Nephron progenitor cell (in vitro differentiated cells): ENCODE results near the gene UMPS.
"Not testable (repeated sequence)": the region's sequence is repeated elsewhere in the genome, so short reads cannot be mapped to it uniquely, and the experiment has no call there.

Experiments
- DNase-seq: peaks from one replicate; pipeline ENCODE4 v3.0.0; 2021
- H3K27ac Mint-ChIP-seq: 2 replicates; pipeline ENCODE4 v1.8.0; 2021; ENCODE audit warnings: mild to moderate bottlenecking, moderate library complexity, mixed read lengths
- H3K27me3 Mint-ChIP-seq: 2 replicates; pipeline ENCODE4 v1.8.0; 2021; ENCODE audit warnings: mild to moderate bottlenecking, low read depth, mixed read lengths; ENCODE audit not compliant: poor library complexity
- H3K36me3 Mint-ChIP-seq: 2 replicates; pipeline ENCODE4 v1.8.0; 2021; ENCODE audit warnings: low read depth, mixed read lengths
- H3K4me1 Mint-ChIP-seq: 2 replicates; pipeline ENCODE4 v1.8.0; 2021; ENCODE audit warnings: mixed read lengths
- H3K4me3 Mint-ChIP-seq: 2 replicates; pipeline ENCODE4 v1.8.0; 2021; ENCODE audit warnings: mild to moderate bottlenecking, moderate library complexity, mixed read lengths
- H3K9me3 Mint-ChIP-seq: 2 replicates; pipeline ENCODE4 v1.8.0; 2021; ENCODE audit warnings: mild to moderate bottlenecking, moderate library complexity, mixed read lengths
- CTCF ChIP-seq: fragments of 200-600 bp; sonication (generic); IDR thresholded peaks from 2 replicates; pipeline ENCODE4 v1.5.0; 2021; ENCODE audit warnings: antibody characterized with exemption

Gene UMPS

DNA sequence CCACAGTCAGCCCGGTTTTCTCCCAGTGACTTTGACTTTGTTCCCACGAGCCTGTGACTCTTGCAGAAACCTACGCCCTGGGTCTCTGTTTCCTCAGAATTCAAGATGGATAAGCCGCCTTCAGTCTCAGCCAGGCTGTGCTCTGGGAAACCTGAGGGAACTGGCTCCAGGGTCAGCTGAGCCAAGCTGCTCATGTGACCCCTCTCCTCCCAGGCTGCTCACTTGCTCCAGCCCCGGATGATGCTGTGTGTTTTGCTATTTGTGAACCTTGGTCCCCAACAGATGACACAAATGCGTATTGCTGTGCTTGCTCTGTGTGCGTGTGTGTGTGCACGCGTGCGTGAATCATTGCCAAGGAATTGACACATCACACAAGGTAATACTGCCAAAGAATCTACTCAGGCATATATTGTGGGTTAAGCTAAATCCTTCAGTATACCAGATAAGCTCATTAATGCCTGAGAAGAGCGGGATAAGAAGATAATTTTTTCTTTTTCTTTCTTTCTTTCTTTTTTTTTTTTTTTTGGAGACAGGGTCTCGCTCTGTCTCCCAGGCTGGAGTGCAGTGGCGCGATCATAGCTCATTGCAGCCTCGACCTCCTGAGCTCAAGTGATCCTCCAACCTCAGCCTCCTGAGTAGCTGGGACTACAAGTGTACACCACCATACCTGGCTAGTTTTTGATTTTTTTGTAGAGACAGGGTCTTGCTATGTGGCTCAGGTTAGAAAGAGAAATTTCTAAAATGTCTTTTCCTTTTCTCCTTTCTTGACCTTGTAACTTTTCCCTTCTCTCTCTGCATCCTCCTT is 29.2 kb upstream of the UMPS start:
- Mint-ChIP-seq H3K36me3 (peaks cover 5% of the 10 kb centered on the region), H3K4me3 (no peak overlapping the region), H3K27me3 (peaks cover 5% of the 10 kb centered on the region), H3K4me1 (peaks cover 9% of the 10 kb centered on the region), H3K27ac (no peak overlapping the region), H3K9me3 (no peaks in the 10 kb centered on the region)
- no peak for TF ChIP-seq CTCF
- no peak for DNase-seq

GRCh38 chr3:124701687-124702086 is 28.6 kb upstream of the UMPS start:
- no peak overlapping the region for H3K27ac Mint-ChIP-seq

GRCh38 chr3:124702950-124703349 is 27.3 kb upstream of the UMPS start:
- H3K27ac Mint-ChIP-seq = no peak overlapping the region
- H3K9me3 Mint-ChIP-seq = peaks cover 3% of the 10 kb centered on the region
- H3K27me3 Mint-ChIP-seq = peaks cover 8% of the 10 kb centered on the region
- H3K4me1 Mint-ChIP-seq = peaks cover 18% of the 10 kb centered on the region
- H3K36me3 Mint-ChIP-seq = peaks cover 8% of the 10 kb centered on the region
- no peak for TF ChIP-seq CTCF
- no peak overlapping the region for H3K4me3 Mint-ChIP-seq
- DNase-seq = no peak

More at GRCh38 chr3:124701687-124702086, 28.6 kb upstream of the UMPS start:
- H3K4me3 Mint-ChIP-seq = no peak overlapping the region
- no peaks in the 10 kb centered on the region for H3K9me3 Mint-ChIP-seq
- H3K27me3 Mint-ChIP-seq = peaks cover 5% of the 10 kb centered on the region
- no peak for DNase-seq
- TF ChIP-seq CTCF = no peak
- H3K36me3 Mint-ChIP-seq = peaks cover 3% of the 10 kb centered on the region
- H3K4me1 Mint-ChIP-seq = peaks cover 9% of the 10 kb centered on the region

DNA sequence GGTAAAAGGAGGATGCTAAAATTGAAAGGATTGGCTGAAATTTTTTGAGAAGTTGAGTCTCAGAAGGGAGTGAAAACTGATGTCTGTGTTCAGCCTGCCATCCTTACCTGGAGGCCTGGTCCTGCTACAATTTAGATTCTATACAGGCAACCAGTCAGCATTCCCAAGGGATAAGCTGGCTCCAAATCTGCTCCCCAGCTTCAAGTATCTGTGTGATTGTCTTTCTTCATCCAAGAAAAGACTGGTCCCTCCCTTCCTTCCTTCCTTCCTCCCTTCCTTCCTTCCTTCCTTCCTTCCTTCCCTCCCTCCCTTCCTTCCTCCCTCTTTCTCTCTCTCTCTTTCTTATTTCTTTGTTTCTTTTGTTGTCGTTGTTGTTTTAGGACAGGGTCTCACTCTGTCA is 24.7 kb upstream of the UMPS start:
- H3K27me3 Mint-ChIP-seq = peaks cover 19% of the 10 kb centered on the region
- no peak overlapping the region for H3K27ac Mint-ChIP-seq

DNA sequence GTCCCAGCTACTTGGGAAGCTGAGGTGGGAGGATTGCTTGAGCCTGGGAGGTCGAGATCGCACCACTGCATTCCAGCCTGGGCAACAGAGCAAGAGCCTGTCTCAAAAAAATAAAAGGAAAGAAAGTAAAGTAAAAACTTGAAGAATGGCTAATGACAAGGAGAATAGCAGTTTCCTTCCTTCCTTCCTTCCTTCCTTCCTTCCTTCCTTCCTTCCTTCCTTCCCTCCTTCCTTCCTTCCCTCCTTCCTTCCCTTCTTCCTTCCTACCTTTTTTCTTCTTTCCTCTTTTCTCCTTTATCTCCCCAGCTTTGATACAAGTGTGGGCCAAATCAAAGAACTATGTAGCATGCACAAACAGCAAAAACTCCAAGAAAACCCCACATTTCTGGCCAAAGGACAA is 23.0 kb upstream of the UMPS start:
- Mint-ChIP-seq H3K36me3 (peaks cover 20% of the 10 kb centered on the region), H3K27ac (peak overlapping the region; percentile 70), H3K4me1 (peaks cover 19% of the 10 kb centered on the region), H3K9me3 (peaks cover 14% of the 10 kb centered on the region), H3K27me3 (peaks cover 14% of the 10 kb centered on the region)
- DNase-seq, H3K4me3 Mint-ChIP-seq: not testable (repeated sequence)

More for the DNA sequence above, 24.7 kb upstream of the UMPS start:
- Mint-ChIP-seq H3K4me3 (no peak overlapping the region), H3K9me3 (peaks cover 14% of the 10 kb centered on the region), H3K36me3 (peaks cover 20% of the 10 kb centered on the region), H3K4me1 (peaks cover 19% of the 10 kb centered on the region)
- TF ChIP-seq CTCF = no peak
- DNase-seq = no peak

DNA sequence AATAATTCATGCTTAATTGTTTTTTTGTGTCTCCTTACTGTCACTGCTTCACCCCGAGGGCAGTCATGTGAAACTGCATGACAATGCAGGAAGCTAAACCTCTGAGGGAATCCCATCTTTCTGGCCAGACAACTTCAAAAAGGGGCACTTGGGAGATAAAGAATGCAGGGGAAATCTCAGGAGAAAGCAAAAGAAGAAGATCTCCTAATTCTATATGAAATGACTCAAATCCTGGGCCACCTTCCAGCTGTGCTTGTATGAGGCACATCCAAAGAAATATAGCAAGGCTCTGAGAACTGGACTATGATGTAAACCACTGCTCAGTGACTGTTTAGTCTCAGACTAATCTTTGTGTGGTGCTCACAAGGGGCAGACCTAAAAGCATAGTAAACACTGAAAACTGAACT is 22.6 kb upstream of the UMPS start:
- Mint-ChIP-seq H3K36me3 (peaks cover 20% of the 10 kb centered on the region), H3K27me3 (peaks cover 14% of the 10 kb centered on the region), H3K4me1 (peaks cover 19% of the 10 kb centered on the region), H3K27ac (peak overlapping the region; percentile 70), H3K9me3 (peaks cover 14% of the 10 kb centered on the region), H3K4me3 (no peak overlapping the region)
- no peak for DNase-seq
- TF ChIP-seq CTCF = no peak
